ENCODE data around the gene SPATA31A3.
"Not testable (repeated sequence)": the region's sequence is repeated elsewhere in the genome, so short reads cannot be mapped to it uniquely, and the experiment has no call there.

DNA sequence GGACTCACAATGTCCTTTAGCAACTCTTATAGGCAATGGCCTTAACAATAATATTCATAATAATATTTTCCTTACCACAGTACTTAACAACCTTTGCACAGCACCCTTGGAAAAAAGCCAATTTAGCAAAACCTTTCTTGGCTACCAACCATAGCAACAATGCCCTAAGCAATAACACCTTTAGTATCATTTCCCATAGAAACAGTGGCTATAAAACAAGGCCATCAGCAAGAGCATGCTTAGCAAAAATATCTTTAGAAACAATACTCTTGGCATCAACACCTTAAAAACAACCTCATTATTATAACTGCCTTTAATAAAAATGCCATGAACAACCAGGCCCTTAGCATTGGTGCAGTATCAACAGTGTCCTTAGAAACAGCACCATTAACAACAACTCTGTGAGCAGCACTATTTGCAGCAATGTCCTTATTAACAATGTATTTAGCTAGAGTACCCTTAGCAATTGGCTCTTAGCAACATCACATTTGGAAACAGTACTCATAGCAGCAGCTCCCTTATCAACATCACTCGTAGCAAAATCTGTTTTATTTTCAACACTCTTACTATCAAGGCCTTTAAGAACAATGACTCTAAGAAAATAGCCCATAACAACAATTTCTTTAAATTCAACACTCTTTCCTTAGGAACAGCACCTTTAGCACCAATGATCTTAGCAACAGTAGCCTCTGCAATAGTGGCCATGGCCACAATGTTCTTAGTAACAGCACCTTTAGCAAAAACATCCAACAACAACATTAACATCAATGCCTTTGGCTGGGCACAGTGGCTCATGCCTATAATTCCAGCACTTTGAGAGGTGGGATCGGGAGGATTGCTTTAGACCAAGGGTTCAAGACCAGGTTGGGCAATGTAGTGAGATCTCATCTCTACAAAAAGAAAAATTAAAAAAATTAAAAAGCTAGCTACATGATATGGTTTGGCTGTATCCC lies 52.2 kb downstream of the SPATA31A3 start:
- not testable (repeated sequence) for TF ChIP-seq TCF4 (CRISPR knock-in tag; IDR thresholded peaks at IDR 0.05; ENCODE audit: borderline replicate concordance); SNAI2 (CRISPR knock-in tag; IDR thresholded peaks at IDR 0.05); BACH2 (CRISPR knock-in tag; IDR thresholded peaks at IDR 0.05; ENCODE audit: borderline replicate concordance)
- TF ChIP-seq, protein P1, sequence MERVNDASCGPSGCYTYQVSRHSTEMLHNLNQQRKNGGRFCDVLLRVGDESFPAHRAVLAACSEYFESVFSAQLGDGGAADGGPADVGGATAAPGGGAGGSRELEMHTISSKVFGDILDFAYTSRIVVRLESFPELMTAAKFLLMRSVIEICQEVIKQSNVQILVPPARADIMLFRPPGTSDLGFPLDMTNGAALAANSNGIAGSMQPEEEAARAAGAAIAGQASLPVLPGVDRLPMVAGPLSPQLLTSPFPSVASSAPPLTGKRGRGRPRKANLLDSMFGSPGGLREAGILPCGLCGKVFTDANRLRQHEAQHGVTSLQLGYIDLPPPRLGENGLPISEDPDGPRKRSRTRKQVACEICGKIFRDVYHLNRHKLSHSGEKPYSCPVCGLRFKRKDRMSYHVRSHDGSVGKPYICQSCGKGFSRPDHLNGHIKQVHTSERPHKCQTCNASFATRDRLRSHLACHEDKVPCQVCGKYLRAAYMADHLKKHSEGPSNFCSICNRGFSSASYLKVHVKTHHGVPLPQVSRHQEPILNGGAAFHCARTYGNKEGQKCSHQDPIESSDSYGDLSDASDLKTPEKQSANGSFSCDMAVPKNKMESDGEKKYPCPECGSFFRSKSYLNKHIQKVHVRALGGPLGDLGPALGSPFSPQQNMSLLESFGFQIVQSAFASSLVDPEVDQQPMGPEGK (CRISPR knock-in tag; IDR thresholded peaks at IDR 0.05; ENCODE audit: borderline replicate concordance): not testable (repeated sequence)

All from SK-N-SH treated with all-trans-retinoic acid at 6 μM for 48 hours (cell line).